ENCODE measurements around the gene FKBP14. TPM values are rescaled to one million over a fixed set of nuclear protein-coding genes. Genes with fewer than 3 reads are reported as not detected.

FKBP14 gene
- total and polyA plus RNA-seq, 9 of the 15 experiments (the other 6 are each of a cell fraction or from before 2014, with no cell fraction given) = 5.3 to 27.9 (median 14.3) TPM

GRCh38 chr7:30028216-30028748, 1.8 kb upstream of the FKBP14 start, which contains the start of gene PLEKHA8 (continued):
- TF ChIP-seq ZNF740 (CRISPR knock-in tag; IDR thresholded peaks at IDR 0.05) = peak; percentile 51; the same call in 1 of the 2 replicates
- no peak for TF ChIP-seq ZNF740 (tag; IDR thresholded peaks at IDR 0.05)
- TF ChIP-seq JUND (IDR thresholded peaks at IDR 0.05; ENCODE audit: borderline replicate concordance, low read depth, low read length) = peak; percentile 47
- TF ChIP-seq JUND (tag; IDR thresholded peaks at IDR 0.05; ENCODE audit: borderline replicate concordance, low read depth, low read length) = no peak
- no peak for TF ChIP-seq ZNF764 (CRISPR knock-in tag; IDR thresholded peaks at IDR 0.05; ENCODE audit: low read depth)
- TF ChIP-seq BRF1 (IDR thresholded peaks at IDR 0.05; ENCODE audit: borderline replicate concordance, extremely low read depth, insufficient read length) = no peak
- no peak for TF ChIP-seq IRF1 (CRISPR knock-in tag; IDR thresholded peaks at IDR 0.05; ENCODE audit: borderline replicate concordance)
- no peak for TF ChIP-seq ZFP91 (CRISPR knock-in tag; IDR thresholded peaks at IDR 0.05)
- TF ChIP-seq ZSCAN29 (IDR thresholded peaks at IDR 0.05) = no peak
- 0 out of 2 replicates have a peak, but pooled peaks have one; percentile 19 for TF ChIP-seq NFIC (IDR thresholded peaks at IDR 0.05)
- TF ChIP-seq POLR3G (IDR thresholded peaks at IDR 0.05; ENCODE audit: extremely low read depth, insufficient read length, insufficient replicate concordance) = no peak
- TF ChIP-seq CSDE1 (IDR thresholded peaks at IDR 0.05) = no peak
- no peak for TF ChIP-seq MCM2 (IDR thresholded peaks at IDR 0.05; ENCODE audit: low read depth)
- TF ChIP-seq U2AF1 (optimal IDR thresholded peaks at IDR 0.05; ENCODE audit: low read depth, low read length) = peak; percentile 35
- peak; percentile 91 for TF ChIP-seq FUS (optimal IDR thresholded peaks at IDR 0.05; ENCODE audit: low read depth, low read length)
- TF ChIP-seq ZKSCAN3 (CRISPR knock-in tag; IDR thresholded peaks at IDR 0.05) = no peak
- peak; percentile 83 for TF ChIP-seq POLR2G (IDR thresholded peaks at IDR 0.05; ENCODE audit: low read depth, low read length)
- TF ChIP-seq NONO (IDR thresholded peaks at IDR 0.05; ENCODE audit: low read depth in 2 of 2, low read length in 1 of 2) = peak; percentile 21 to 24; a peak in 1 of 4 replicates
- TF ChIP-seq PHF20 (IDR thresholded peaks at IDR 0.05; ENCODE audit: partially characterized antibody) = peak; percentile 29
- TF ChIP-seq NEUROD1 (IDR thresholded peaks at IDR 0.05; ENCODE audit: borderline replicate concordance, low read depth, low read length, partially characterized antibody) = peak; percentile 99
- peak; percentile 32 for TF ChIP-seq POU5F1 (IDR thresholded peaks at IDR 0.05; ENCODE audit: borderline replicate concordance, low read depth, low read length, partially characterized antibody)
- no peak for TF ChIP-seq U2AF2 (optimal IDR thresholded peaks at IDR 0.05; ENCODE audit: low read depth, low read length)
- TF ChIP-seq ZNF184 (CRISPR knock-in tag; IDR thresholded peaks at IDR 0.05) = no peak
- TF ChIP-seq BACH1 (tag; IDR thresholded peaks at IDR 0.05) = no peak
- TF ChIP-seq ILK (tag; IDR thresholded peaks at IDR 0.05; ENCODE audit: borderline replicate concordance, low read depth) = no peak
- peak; percentile 74 for TF ChIP-seq RBBP5 (IDR thresholded peaks at IDR 0.05; ENCODE audit: borderline replicate concordance, insufficient read depth, low read length, poor library complexity, severe bottlenecking)
